H7 (cell line): ENCODE data around the gene HAO1. TPM values are rescaled to one million over a fixed set of nuclear protein-coding genes. Genes with fewer than 3 reads are reported as not detected.
"Not testable (repeated sequence)": the region's sequence is repeated elsewhere in the genome, so short reads cannot be mapped to it uniquely, and the experiment has no call there.

Experiments used
- DNase-seq: peaks from one replicate; pipeline ENCODE4 v3.0.0; 2012
- H3K27me3 ChIP-seq: 2 replicates; pipeline ENCODE4 v1.6.0; 2011; ENCODE audit warnings: mild to moderate bottlenecking, low read length; ENCODE audit not compliant: control insufficient read depth, insufficient read depth
- H3K36me3 ChIP-seq: replicated peaks from 2 replicates; pipeline ENCODE4 v1.5.1; 2011; ENCODE audit warnings: low read length; ENCODE audit not compliant: control insufficient read depth, insufficient read depth
- H3K4me3 ChIP-seq: 2 replicates; pipeline ENCODE4 v1.5.1; 2011; ENCODE audit warnings: low read depth, mild to moderate bottlenecking, control low read depth, low read length, moderate library complexity; ENCODE audit not compliant: insufficient read depth
- total RNA-seq: library from RNA; depleted of rRNA; stranded (reverse); fragments of >200 nt; shearing (Covaris generic); gene quantifications from 2 replicates; pipeline ENCODE4 v1.2.3, GENCODE V29; 2014; rRNA removed

Gene HAO1
- total RNA-seq, 1 experiment from 2014 or later = not detected

DNA sequence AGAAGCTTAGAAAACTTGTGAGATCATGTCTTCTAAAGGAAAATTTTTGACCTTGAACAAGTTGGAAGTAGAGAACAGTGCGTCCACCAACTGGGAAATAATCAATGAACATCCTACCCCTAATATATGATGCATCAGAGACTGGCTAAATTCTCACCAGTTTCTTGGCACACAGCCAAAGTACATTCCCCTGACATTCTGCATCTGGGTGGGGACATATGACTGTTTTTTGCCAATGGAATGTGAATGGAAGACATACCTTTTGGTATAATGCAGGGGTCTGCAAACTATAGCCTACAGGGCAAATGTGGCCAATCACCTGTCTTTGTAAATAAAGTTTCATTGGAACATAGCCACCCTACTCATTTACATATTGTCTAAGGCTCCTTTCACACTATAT, 84.7 kb downstream of the HAO1 start:
- Histone ChIP-seq H3K27me3 (no peaks in the 10 kb centered on the region), H3K4me3 (no peak overlapping the region), H3K36me3 (no peaks in the 10 kb centered on the region)
- no peak for DNase-seq

DNA sequence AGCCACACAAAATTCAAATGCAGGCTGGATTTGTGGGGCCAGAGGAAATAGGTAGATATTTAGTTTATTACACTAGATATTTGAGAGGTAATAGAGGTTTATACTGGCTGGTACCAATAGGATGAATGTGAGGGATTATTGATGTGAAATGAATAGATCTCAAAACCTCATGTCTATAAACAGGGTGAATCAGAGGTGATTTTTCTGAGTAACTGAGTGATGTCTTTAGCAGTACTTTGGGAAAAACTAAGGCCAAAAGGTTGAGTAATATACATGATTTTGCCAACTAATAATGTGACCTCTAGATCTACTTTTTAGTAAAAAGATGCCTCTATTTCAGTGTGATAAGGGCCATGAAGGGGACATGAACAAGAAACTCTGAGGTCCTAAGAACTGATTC, 86.8 kb downstream of the HAO1 start:
- DNase-seq = no peak
- Histone ChIP-seq H3K36me3 (no peaks in the 10 kb centered on the region), H3K4me3 (no peak overlapping the region), H3K27me3 (no peaks in the 10 kb centered on the region)

GRCh38 chr20:7850775-7851490, 89.3 kb downstream of the HAO1 start:
- no peak for DNase-seq

GRCh38 chr20:7849675-7850074, 90.6 kb downstream of the HAO1 start:
- Histone ChIP-seq H3K36me3 (no peaks in the 10 kb centered on the region), H3K4me3 (no peak overlapping the region), H3K27me3 (no peaks in the 10 kb centered on the region)
- no peak for DNase-seq

More at GRCh38 chr20:7850775-7851490, 89.3 kb downstream of the HAO1 start:
- no peak overlapping the region for H3K4me3 ChIP-seq
- H3K36me3 ChIP-seq = no peaks in the 10 kb centered on the region
- no peaks in the 10 kb centered on the region for H3K27me3 ChIP-seq

- Histone ChIP-seq H3K4me3 (no peak overlapping the region), H3K36me3 (no peaks in the 10 kb centered on the region), H3K27me3 (no peaks in the 10 kb centered on the region)
- no peak for DNase-seq
Observed at GRCh38 chr20:7848351-7848750, 91.9 kb downstream of the HAO1 start.

GRCh38 chr20:7843613-7844012, 96.6 kb downstream of the HAO1 start:
- DNase-seq = no peak
- no peaks in the 10 kb centered on the region for H3K36me3 ChIP-seq
- no peaks in the 10 kb centered on the region for H3K27me3 ChIP-seq
- no peak overlapping the region for H3K4me3 ChIP-seq

GRCh38 chr20:7841971-7842310, 98.3 kb downstream of the HAO1 start:
- H3K36me3 ChIP-seq = no peaks in the 10 kb centered on the region
- DNase-seq = no peak
- H3K4me3 ChIP-seq = no peak overlapping the region
- no peaks in the 10 kb centered on the region for H3K27me3 ChIP-seq

DNA sequence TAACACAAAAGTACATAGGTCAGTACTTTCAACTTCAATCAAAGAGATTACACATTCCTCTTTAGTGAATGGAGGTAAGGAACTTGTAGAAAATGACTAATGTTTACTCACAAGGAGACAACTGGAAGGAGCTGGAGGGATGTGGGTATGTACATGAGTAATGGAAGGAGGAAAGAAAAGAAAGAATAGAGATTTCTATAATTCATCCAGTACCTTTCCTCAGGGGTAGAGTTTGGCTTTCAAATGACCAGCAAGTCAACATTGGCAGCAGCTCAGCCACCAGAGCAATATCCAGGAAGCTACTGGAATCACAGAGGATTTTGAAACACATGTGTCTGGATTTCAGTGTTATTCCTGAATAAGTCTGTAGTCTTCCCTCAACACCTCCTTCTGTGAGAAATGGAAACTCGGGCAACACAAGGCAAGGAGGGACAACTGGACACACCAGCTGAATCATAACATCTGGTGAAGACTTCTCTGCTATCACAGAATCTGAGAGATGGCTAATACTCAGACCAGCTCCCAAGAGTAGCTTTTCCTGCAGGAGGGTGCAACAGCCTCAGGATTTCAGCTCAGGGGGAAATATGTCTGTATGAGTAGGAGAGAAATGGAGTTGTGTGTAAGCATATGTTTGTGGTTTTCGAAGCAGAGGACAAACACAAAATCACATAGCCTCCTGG, 98.8 kb downstream of the HAO1 start:
- no peak overlapping the region for H3K4me3 ChIP-seq
- no peaks in the 10 kb centered on the region for H3K36me3 ChIP-seq
- DNase-seq = no peak
- no peaks in the 10 kb centered on the region for H3K27me3 ChIP-seq

GRCh38 chr20:7836076-7836475, 104.2 kb downstream of the HAO1 start:
- DNase-seq = no peak
- Histone ChIP-seq H3K4me3 (no peak overlapping the region), H3K27me3 (no peaks in the 10 kb centered on the region), H3K36me3 (no peaks in the 10 kb centered on the region)

GRCh38 chr20:7834441-7834840, 105.8 kb downstream of the HAO1 start:
- not testable (repeated sequence) for DNase-seq, H3K27me3 ChIP-seq, H3K36me3 ChIP-seq, H3K4me3 ChIP-seq

Other genes with a start within 250 kb of the HAO1 start
- gene TMX4, start 79.3 kb upstream of the HAO1 start, total RNA-seq = 7.1 and 8.2 TPM in 2 replicates
- gene PLCB1, start 191.8 kb upstream of the HAO1 start, total RNA-seq = 5.8 and 13.3 TPM in 2 replicates